Testis (tissue), 2 donors: ENCODE measurements around the gene PRRX1.

Source experiments
- POLR2A ChIP-seq: fragments of 450-650 bp; IDR thresholded peaks from one replicate; pipeline ENCODE4 v1.6.1; 2017; ENCODE audit warnings: antibody characterized with exemption, mild to moderate bottlenecking, moderate library complexity
- TF ChIP-seq, protein P1 (sequence below), 3 experiments: fragments of 450-650 bp in 2 of 3; fragments of 200-600 bp in 1 of 3; sonication (generic) in 1 of 3; IDR thresholded peaks; one replicate each; pipeline ENCODE4 v1.5.1; 2016 to 2019; ENCODE audit warnings: antibody characterized with exemption in 3 of 3, mild to moderate bottlenecking in 2 of 3, moderate library complexity in 1 of 3

DNA sequence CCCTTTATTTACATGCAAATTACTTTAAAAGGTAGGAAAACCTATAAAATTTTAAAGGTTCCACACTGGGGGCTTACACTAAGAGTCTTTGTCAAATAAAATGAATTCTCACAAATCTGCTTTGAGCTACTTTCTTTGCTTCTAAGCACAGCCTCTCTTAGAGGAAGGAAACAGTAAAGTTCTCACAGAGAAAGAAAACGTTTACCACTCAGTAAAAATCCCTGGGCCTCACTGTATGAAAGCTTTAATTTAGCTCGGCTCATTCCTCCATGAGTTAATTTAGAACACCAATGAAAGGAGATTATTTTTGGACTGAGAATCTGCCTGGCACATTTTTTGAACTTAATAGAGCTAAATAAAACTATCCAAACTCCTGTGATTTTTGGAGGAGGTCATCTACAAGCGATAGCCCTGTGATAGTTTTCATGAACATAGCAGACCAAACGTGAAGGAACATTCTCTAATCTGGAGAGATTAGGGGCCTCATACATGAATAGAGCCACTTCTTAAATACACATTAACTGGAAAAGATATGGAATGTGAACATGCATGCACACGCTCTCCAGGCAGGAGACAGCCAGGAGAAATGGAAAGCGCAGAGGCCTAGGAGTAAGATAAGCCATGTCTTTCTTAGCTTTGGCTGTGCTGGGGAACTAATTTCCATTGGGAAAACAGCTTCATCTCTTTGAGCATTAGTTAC, 32.8 kb downstream of the PRRX1 start:
- TF ChIP-seq, protein P1, sequence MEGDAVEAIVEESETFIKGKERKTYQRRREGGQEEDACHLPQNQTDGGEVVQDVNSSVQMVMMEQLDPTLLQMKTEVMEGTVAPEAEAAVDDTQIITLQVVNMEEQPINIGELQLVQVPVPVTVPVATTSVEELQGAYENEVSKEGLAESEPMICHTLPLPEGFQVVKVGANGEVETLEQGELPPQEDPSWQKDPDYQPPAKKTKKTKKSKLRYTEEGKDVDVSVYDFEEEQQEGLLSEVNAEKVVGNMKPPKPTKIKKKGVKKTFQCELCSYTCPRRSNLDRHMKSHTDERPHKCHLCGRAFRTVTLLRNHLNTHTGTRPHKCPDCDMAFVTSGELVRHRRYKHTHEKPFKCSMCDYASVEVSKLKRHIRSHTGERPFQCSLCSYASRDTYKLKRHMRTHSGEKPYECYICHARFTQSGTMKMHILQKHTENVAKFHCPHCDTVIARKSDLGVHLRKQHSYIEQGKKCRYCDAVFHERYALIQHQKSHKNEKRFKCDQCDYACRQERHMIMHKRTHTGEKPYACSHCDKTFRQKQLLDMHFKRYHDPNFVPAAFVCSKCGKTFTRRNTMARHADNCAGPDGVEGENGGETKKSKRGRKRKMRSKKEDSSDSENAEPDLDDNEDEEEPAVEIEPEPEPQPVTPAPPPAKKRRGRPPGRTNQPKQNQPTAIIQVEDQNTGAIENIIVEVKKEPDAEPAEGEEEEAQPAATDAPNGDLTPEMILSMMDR (IDR thresholded peaks at IDR 0.05) = no peak
- no peak for TF ChIP-seq POLR2A
